ENCODE results near the gene PLK5.

- TF ChIP-seq CTCF (conservative IDR thresholded peaks at IDR 0.05; ENCODE audit: low read depth, low read length) (no peak), EZH2 (IDR thresholded peaks at IDR 0.05; ENCODE audit: borderline replicate concordance, low read depth, low read length, poor library complexity, severe bottlenecking) (no peak)
These were observed 42.7 kb downstream of the PLK5 start for GRCh38 chr19:1566392-1567115.

Data from A673 (cell line).